CD4-positive, alpha-beta T cell treated with Interferon gamma for 1 hour (primary cell): ENCODE data around the gene PSMD12.
"Not testable (repeated sequence)": the region's sequence is repeated elsewhere in the genome, so short reads cannot be mapped to it uniquely, and the experiment has no call there.

Experiments used
- DNase-seq: peaks from one replicate; pipeline ENCODE4 v3.0.0-alpha.2; 2020

Gene PSMD12

GRCh38 chr17:67366193-67367157 is at the start of gene PSMD12:
Gene PSMD12, minus strand, starts transcription at chr17:67366577. Its CDS starts 58 bp downstream, at chr17:67366519.
- peak; percentile 90 for DNase-seq

GRCh38 chr17:67415291-67415690 is 48.9 kb upstream of the PSMD12 start:
- no peak for DNase-seq

GRCh38 chr17:67414559-67414958 is 48.2 kb upstream of the PSMD12 start:
- no peak for DNase-seq

GRCh38 chr17:67414130-67414529 is 47.8 kb upstream of the PSMD12 start:
- no peak for DNase-seq

GRCh38 chr17:67413388-67413787 is 47.0 kb upstream of the PSMD12 start:
- DNase-seq, result no peak

- DNase-seq, result no peak
Observed at GRCh38 chr17:67412941-67413340, 46.6 kb upstream of the PSMD12 start.

- DNase-seq, result no peak
Observed at GRCh38 chr17:67412032-67412431, 45.7 kb upstream of the PSMD12 start.

- peak; percentile 14 for DNase-seq
Observed at GRCh38 chr17:67411397-67411796, 45.0 kb upstream of the PSMD12 start.

- DNase-seq, result not testable (repeated sequence)
Observed at GRCh38 chr17:67408455-67408830, 42.1 kb upstream of the PSMD12 start.

- DNase-seq, result no peak
Observed at GRCh38 chr17:67403483-67403882, 37.1 kb upstream of the PSMD12 start.

- DNase-seq, result no peak
Observed at GRCh38 chr17:67403065-67403464, 36.7 kb upstream of the PSMD12 start.

GRCh38 chr17:67401598-67402504 is 35.5 kb upstream of the PSMD12 start:
- no peak for DNase-seq

- no peak for DNase-seq
Observed at GRCh38 chr17:67401106-67401505, 34.7 kb upstream of the PSMD12 start.

- peak; percentile 23 for DNase-seq
Observed at GRCh38 chr17:67400193-67400592, 33.8 kb upstream of the PSMD12 start.

- no peak for DNase-seq
Observed at GRCh38 chr17:67399676-67400075, 33.3 kb upstream of the PSMD12 start.

GRCh38 chr17:67393809-67394397 is 27.5 kb upstream of the PSMD12 start:
- DNase-seq, result no peak

GRCh38 chr17:67392111-67392510 is 25.7 kb upstream of the PSMD12 start:
- DNase-seq, result no peak

GRCh38 chr17:67390646-67391361 is 24.4 kb upstream of the PSMD12 start:
- DNase-seq, result peak; percentile 56

- DNase-seq, result no peak
Observed at GRCh38 chr17:67390006-67390645, 23.7 kb upstream of the PSMD12 start.

- no peak for DNase-seq
Observed at GRCh38 chr17:67388986-67389385, 22.6 kb upstream of the PSMD12 start.

GRCh38 chr17:67388536-67388935 is 22.2 kb upstream of the PSMD12 start:
- DNase-seq, result not testable (repeated sequence)
